ENCODE measurements around the gene ASB8. TPM values are rescaled to one million over a fixed set of nuclear protein-coding genes. Genes with fewer than 3 reads are reported as not detected.

The ASB8 gene
- total RNA-seq, 3 donors from 2014 or later (not counting 1 experiment from before 2014, with no cell fraction given): 62.9 to 73.8 (median 71.3) TPM

GRCh38 chr12:48163150-48163747 is 5.9 kb upstream of the ASB8 start:
- ATAC-seq (no peak), DNase-seq (no peak)
- intact Hi-C loops (cut with micrococcal nuclease): no loop called here
- no peaks in the 10 kb centered on the region for H3K9me3 ChIP-seq (ENCODE audit: control insufficient read depth, insufficient read depth, low read length)
- TF ChIP-seq CTCF (IDR thresholded peaks at IDR 0.05): no peak
- H3K4me1 ChIP-seq (ENCODE audit: control insufficient read depth, insufficient read depth, low read length): peaks cover under 1% of the 10 kb centered on the region
- WGBS (ENCODE audit: insufficient coverage): 87% methylated on average over 4 of the region's 5 CpGs
- no peaks in the 10 kb centered on the region for H3K36me3 Mint-ChIP-seq
- no peaks in the 10 kb centered on the region for H3K36me3 ChIP-seq (ENCODE audit: control insufficient read depth, insufficient read depth, low read length)
- no peaks in the 10 kb centered on the region for H3K9me3 Mint-ChIP-seq
- peaks cover 17% of the 10 kb centered on the region in 2 donors for H3K27me3 Mint-ChIP-seq (ENCODE audit: low read depth in 2 of 2)
- H3K4me1 Mint-ChIP-seq: no peaks in the 10 kb centered on the region
- H3K27ac Mint-ChIP-seq: no peak overlapping the region
- no peaks in the 10 kb centered on the region for H3K27me3 ChIP-seq (ENCODE audit: control insufficient read depth, insufficient read depth, low read length)
- no peak overlapping the region for H3K4me3 ChIP-seq (ENCODE audit: low read length)
- no peak overlapping the region for H3K27ac ChIP-seq (ENCODE audit: low read length)
- no peak overlapping the region for H3K4me3 Mint-ChIP-seq

GRCh38 chr12:48160807-48161206 is 3.5 kb upstream of the ASB8 start:
- H3K27me3 ChIP-seq (ENCODE audit: control insufficient read depth, insufficient read depth, low read length): no peaks in the 10 kb centered on the region
- H3K9me3 Mint-ChIP-seq: no peaks in the 10 kb centered on the region
- DNase-seq: no peak
- WGBS (ENCODE audit: insufficient coverage): 38% methylated on average over 2 of the region's 2 CpGs
- ATAC-seq: no peak
- H3K4me3 ChIP-seq (ENCODE audit: low read length): no peak overlapping the region
- no peak overlapping the region for H3K27ac Mint-ChIP-seq
- TF ChIP-seq CTCF (IDR thresholded peaks at IDR 0.05): no peak
- peaks cover 15% of the 10 kb centered on the region for H3K4me1 ChIP-seq (ENCODE audit: control insufficient read depth, insufficient read depth, low read length)
- no peaks in the 10 kb centered on the region for H3K36me3 Mint-ChIP-seq
- intact Hi-C loops (cut with micrococcal nuclease): no loop called here
- H3K27me3 Mint-ChIP-seq (ENCODE audit: low read depth in 2 of 2): peaks cover 9 to 12% of the 10 kb centered on the region in 2 donors
- no peak overlapping the region for H3K27ac ChIP-seq (ENCODE audit: low read length)
- no peaks in the 10 kb centered on the region for H3K36me3 ChIP-seq (ENCODE audit: control insufficient read depth, insufficient read depth, low read length)
- H3K4me1 Mint-ChIP-seq: peaks cover 19% of the 10 kb centered on the region in 2 donors
- no peak overlapping the region for H3K4me3 Mint-ChIP-seq
- no peaks in the 10 kb centered on the region for H3K9me3 ChIP-seq (ENCODE audit: control insufficient read depth, insufficient read depth, low read length)

GRCh38 chr12:48160046-48160445 is 2.7 kb upstream of the ASB8 start:
- Histone ChIP-seq H3K27ac (ENCODE audit: low read length) (no peak overlapping the region), H3K36me3 (ENCODE audit: control insufficient read depth, insufficient read depth, low read length) (no peaks in the 10 kb centered on the region), H3K4me1 (ENCODE audit: control insufficient read depth, insufficient read depth, low read length) (peaks cover 15% of the 10 kb centered on the region), H3K9me3 (ENCODE audit: control insufficient read depth, insufficient read depth, low read length) (no peaks in the 10 kb centered on the region), H3K4me3 (ENCODE audit: low read length) (no peak overlapping the region), H3K27me3 (ENCODE audit: control insufficient read depth, insufficient read depth, low read length) (no peaks in the 10 kb centered on the region)
- Mint-ChIP-seq H3K27ac (no peak overlapping the region), H3K27me3 (ENCODE audit: low read depth in 2 of 2) (peaks cover 2 to 8% of the 10 kb centered on the region in 2 donors), H3K4me3 (no peak overlapping the region), H3K9me3 (no peaks in the 10 kb centered on the region), H3K4me1 (peaks cover 19 to 20% of the 10 kb centered on the region in 2 donors), H3K36me3 (no peaks in the 10 kb centered on the region)
- 53% methylated on average over 5 of the region's 5 CpGs for WGBS (ENCODE audit: insufficient coverage)
- intact Hi-C loops (cut with micrococcal nuclease): no loop called here
- no peak for DNase-seq
- no peak for TF ChIP-seq CTCF (IDR thresholded peaks at IDR 0.05)
- no peak for ATAC-seq

Measured in natural killer cell (primary cell).